IMR-90 (cell line): Measurements from ENCODE around the gene NTRK3.

ENCODE experiments used
- BHLHE40 ChIP-seq: fragments of 150-350 bp; IDR thresholded peaks from 2 replicates; pipeline ENCODE4 v1.6.1; 2016; ENCODE audit warnings: mild to moderate bottlenecking, low read depth, low read length
- CHD1 ChIP-seq: IDR thresholded peaks from 2 replicates; pipeline ENCODE4 v1.6.1; 2012; ENCODE audit warnings: low read depth, low read length, improper control_type of control experiment
- NFE2L2 ChIP-seq: fragments of 150-350 bp; IDR thresholded peaks from 2 replicates; pipeline ENCODE4 v1.6.1; 2016; ENCODE audit warnings: low read depth, mild to moderate bottlenecking, low read length
- POLR2A ChIP-seq: IDR thresholded peaks from 2 replicates; pipeline ENCODE4 v1.6.1; 2012; ENCODE audit warnings: mild to moderate bottlenecking, low read depth, low read length
- RAD21 ChIP-seq: IDR thresholded peaks from 2 replicates; pipeline ENCODE4 v1.6.1; 2012; ENCODE audit warnings: low read length, improper control_type of control experiment
- RCOR1 ChIP-seq: IDR thresholded peaks from 2 replicates; pipeline ENCODE4 v1.6.1; 2012; ENCODE audit warnings: mild to moderate bottlenecking, low read length, improper control_type of control experiment; ENCODE audit not compliant: insufficient replicate concordance
- SMC3 ChIP-seq: fragments of 150-350 bp; IDR thresholded peaks from 2 replicates; pipeline ENCODE4 v1.6.1; 2016; ENCODE audit warnings: low read depth, mild to moderate bottlenecking, antibody characterized with exemption, low read length, moderate library complexity
- TF ChIP-seq, protein P1 (sequence below): fragments of 150-350 bp; IDR thresholded peaks from 2 replicates; pipeline ENCODE4 v1.6.1; 2017; ENCODE audit warnings: mild to moderate bottlenecking, antibody characterized with exemption, low read length, low read depth
- TF ChIP-seq, protein P2 (sequence below): conservative IDR thresholded peaks from 2 replicates; pipeline ENCODE4 v1.5.1; 2012; ENCODE audit warnings: mild to moderate bottlenecking, low read depth, low read length, improper control_type of control experiment

GRCh38 chr15:88276821-88277410 lies 20.4 kb upstream of the NTRK3 start:
- TF ChIP-seq RCOR1 (no peak), RAD21 (no peak), SMC3 (no peak), NFE2L2 (no peak), POLR2A (no peak), BHLHE40 (no peak), CHD1 (no peak)
- TF ChIP-seq, protein P1, sequence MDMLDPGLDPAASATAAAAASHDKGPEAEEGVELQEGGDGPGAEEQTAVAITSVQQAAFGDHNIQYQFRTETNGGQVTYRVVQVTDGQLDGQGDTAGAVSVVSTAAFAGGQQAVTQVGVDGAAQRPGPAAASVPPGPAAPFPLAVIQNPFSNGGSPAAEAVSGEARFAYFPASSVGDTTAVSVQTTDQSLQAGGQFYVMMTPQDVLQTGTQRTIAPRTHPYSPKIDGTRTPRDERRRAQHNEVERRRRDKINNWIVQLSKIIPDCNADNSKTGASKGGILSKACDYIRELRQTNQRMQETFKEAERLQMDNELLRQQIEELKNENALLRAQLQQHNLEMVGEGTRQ: no peak
- TF ChIP-seq, protein P2, sequence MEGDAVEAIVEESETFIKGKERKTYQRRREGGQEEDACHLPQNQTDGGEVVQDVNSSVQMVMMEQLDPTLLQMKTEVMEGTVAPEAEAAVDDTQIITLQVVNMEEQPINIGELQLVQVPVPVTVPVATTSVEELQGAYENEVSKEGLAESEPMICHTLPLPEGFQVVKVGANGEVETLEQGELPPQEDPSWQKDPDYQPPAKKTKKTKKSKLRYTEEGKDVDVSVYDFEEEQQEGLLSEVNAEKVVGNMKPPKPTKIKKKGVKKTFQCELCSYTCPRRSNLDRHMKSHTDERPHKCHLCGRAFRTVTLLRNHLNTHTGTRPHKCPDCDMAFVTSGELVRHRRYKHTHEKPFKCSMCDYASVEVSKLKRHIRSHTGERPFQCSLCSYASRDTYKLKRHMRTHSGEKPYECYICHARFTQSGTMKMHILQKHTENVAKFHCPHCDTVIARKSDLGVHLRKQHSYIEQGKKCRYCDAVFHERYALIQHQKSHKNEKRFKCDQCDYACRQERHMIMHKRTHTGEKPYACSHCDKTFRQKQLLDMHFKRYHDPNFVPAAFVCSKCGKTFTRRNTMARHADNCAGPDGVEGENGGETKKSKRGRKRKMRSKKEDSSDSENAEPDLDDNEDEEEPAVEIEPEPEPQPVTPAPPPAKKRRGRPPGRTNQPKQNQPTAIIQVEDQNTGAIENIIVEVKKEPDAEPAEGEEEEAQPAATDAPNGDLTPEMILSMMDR: no peak
